Mammary epithelial cell (primary cell): ENCODE results near the gene PIGU.

Source experiments
- CTCF ChIP-seq, 2 donors: IDR thresholded peaks in 1 of 2; conservative IDR thresholded peaks in 1 of 2; 2 replicates each; pipeline ENCODE4 v1.5.1; 2011 to 2012; ENCODE audit warnings: inconsistent platforms in 2 of 2, low read length in 2 of 2, mild to moderate bottlenecking in 2 of 2, control low read depth in 1 of 2, low read depth in 1 of 2; ENCODE audit not compliant: insufficient read depth in 1 of 2; ENCODE audit errors: extremely low read depth in 1 of 2
- EZH2 ChIP-seq: IDR thresholded peaks from 2 replicates; pipeline ENCODE4 v1.6.1; 2012; ENCODE audit warnings: low read length, inconsistent platforms, borderline replicate concordance

DNA sequence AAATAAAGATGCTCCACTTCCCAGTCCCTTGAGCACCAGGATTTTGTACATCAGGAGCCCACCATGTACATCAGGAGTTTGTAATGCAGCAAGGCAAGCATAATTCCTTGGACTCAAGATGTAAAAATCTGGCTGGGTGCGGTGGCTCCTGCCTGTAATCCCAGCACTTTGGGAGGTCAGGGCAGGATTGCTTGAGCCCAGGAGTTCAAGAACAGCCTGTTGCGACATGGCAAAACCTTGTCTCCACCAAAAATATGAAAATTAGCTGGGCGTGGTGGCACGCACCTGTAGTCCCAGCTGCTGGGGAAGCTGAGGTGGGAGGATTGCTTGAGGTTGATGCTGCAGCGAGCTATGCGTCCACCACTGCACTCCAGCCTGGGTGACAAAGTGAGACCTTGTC lies 134.5 kb downstream of the PIGU start:
- TF ChIP-seq CTCF (conservative IDR thresholded peaks at IDR 0.05 in 1 of 2, IDR thresholded peaks at IDR 0.05 in 1 of 2; ENCODE audit: extremely low read depth in 1 of 2, insufficient read depth in 1 of 2, low read depth in 1 of 2, low read length in 2 of 2) (no peak), EZH2 (no peak)
